CD14-positive monocyte (primary cell): ENCODE measurements around the gene GABRD. TPM values are rescaled to one million over a fixed set of nuclear protein-coding genes. Genes with fewer than 3 reads are reported as not detected.

Source experiments
- DNase-seq, 3 donors: peaks; one replicate each; pipeline ENCODE4 v3.0.0-alpha.2; 2011 to 2022
- H2AFZ ChIP-seq: 2 replicates; pipeline ENCODE4 v1.6.0; 2012; ENCODE audit warnings: mild to moderate bottlenecking, low read depth, low read length, inconsistent platforms; ENCODE audit not compliant: insufficient read depth, poor library complexity, severe bottlenecking
- H3K27ac ChIP-seq, 2 donors: 1 replicate in 1 of 2; 2 replicates in 1 of 2; pipeline ENCODE4 v1.5.1; 2012 to 2013; ENCODE audit warnings: low read length in 2 of 2, control low read depth in 1 of 2, inconsistent platforms in 1 of 2, low read depth in 1 of 2, mild to moderate bottlenecking in 1 of 2
- H3K27me3 ChIP-seq, 2 donors: one replicate each; pipeline versions ENCODE4 v1.6.0 to v1.6.1; 2011 to 2013; ENCODE audit warnings: low read length in 2 of 2; ENCODE audit not compliant: control insufficient read depth in 2 of 2, insufficient read depth in 2 of 2
- H3K36me3 ChIP-seq, 2 donors: replicated peaks in 1 of 2; 1 replicate in 1 of 2; 2 replicates in 1 of 2; pipeline versions ENCODE4 v1.5.1 to v1.6.1; 2012 to 2013; ENCODE audit warnings: low read length in 2 of 2, control low read depth in 1 of 2, inconsistent platforms in 1 of 2, mild to moderate bottlenecking in 1 of 2; ENCODE audit not compliant: insufficient read depth in 2 of 2, control insufficient read depth in 1 of 2
- H3K4me1 ChIP-seq, 2 donors: 1 replicate in 1 of 2; 2 replicates in 1 of 2; pipeline versions ENCODE4 v1.5.1 to v1.6.1; 2012 to 2013; ENCODE audit warnings: low read length in 2 of 2, control low read depth in 1 of 2, inconsistent platforms in 1 of 2, mild to moderate bottlenecking in 1 of 2, moderate library complexity in 1 of 2; ENCODE audit not compliant: insufficient read depth in 2 of 2, control insufficient read depth in 1 of 2
- H3K4me2 ChIP-seq: replicated peaks from 2 replicates; pipeline ENCODE3; 2012; ENCODE audit warnings: low read length, moderate library complexity, mild to moderate bottlenecking; ENCODE audit not compliant: poor library complexity, severe bottlenecking; ENCODE audit errors: extremely low read depth
- H3K4me3 ChIP-seq, 3 experiments: fragments of 200-600 bp in 1 of 3; sonication (generic) in 1 of 3; replicated peaks in 1 of 3; 1 replicate in 2 of 3; 2 replicates in 1 of 3; pipeline ENCODE4 v1.5.1; 2011 to 2013; ENCODE audit warnings: low read length in 3 of 3, mild to moderate bottlenecking in 3 of 3, control low read depth in 2 of 3, low read depth in 2 of 3, inconsistent platforms in 1 of 3, moderate library complexity in 1 of 3
- H3K79me2 ChIP-seq: 2 replicates; pipeline ENCODE4 v1.6.0; 2012; ENCODE audit warnings: mild to moderate bottlenecking, control low read depth, inconsistent platforms, low read length, moderate library complexity; ENCODE audit not compliant: insufficient read depth
- H3K9ac ChIP-seq: 2 replicates; pipeline ENCODE4 v1.6.0; 2017; ENCODE audit warnings: low read length, mild to moderate bottlenecking; ENCODE audit not compliant: insufficient read depth, poor library complexity, severe bottlenecking
- H3K9me3 ChIP-seq, 2 donors: replicated peaks in 1 of 2; 1 replicate in 1 of 2; 2 replicates in 1 of 2; pipeline versions ENCODE4 v1.5.1 to v1.6.1; 2012 to 2013; ENCODE audit warnings: low read length in 2 of 2, control low read depth in 1 of 2; ENCODE audit not compliant: control insufficient read depth in 1 of 2, insufficient read depth in 1 of 2
- H4K20me1 ChIP-seq: 2 replicates; pipeline ENCODE4 v1.6.0; 2012; ENCODE audit warnings: mild to moderate bottlenecking, low read length, control low read depth, moderate library complexity; ENCODE audit not compliant: insufficient read depth
- H3K27ac Mint-ChIP-seq, 7 donors: one replicate each; pipeline ENCODE4 v1.8.0; 2020; ENCODE audit warnings: mild to moderate bottlenecking in 7 of 7, mixed read lengths in 7 of 7, moderate library complexity in 6 of 7, inconsistent platforms in 2 of 7
- H3K27me3 Mint-ChIP-seq, 3 donors: one replicate each; pipeline ENCODE4 v1.8.0; 2021 to 2022; ENCODE audit warnings: low read depth in 3 of 3, mild to moderate bottlenecking in 3 of 3, mixed read lengths in 3 of 3, moderate library complexity in 3 of 3, inconsistent platforms in 1 of 3
- H3K36me3 Mint-ChIP-seq, 2 donors: one replicate each; pipeline ENCODE4 v1.8.0; 2020; ENCODE audit warnings: mixed read lengths in 2 of 2, inconsistent platforms in 1 of 2, mild to moderate bottlenecking in 1 of 2
- H3K4me1 Mint-ChIP-seq: one replicate; pipeline ENCODE4 v1.8.0; 2020; ENCODE audit warnings: mild to moderate bottlenecking, mixed read lengths
- H3K4me3 Mint-ChIP-seq, 2 donors: one replicate each; pipeline ENCODE4 v1.8.0; 2020; ENCODE audit warnings: mild to moderate bottlenecking in 2 of 2, mixed read lengths in 2 of 2, moderate library complexity in 1 of 2
- H3K9me3 Mint-ChIP-seq, 7 donors: one replicate each; pipeline ENCODE4 v1.8.0; 2020 to 2022; ENCODE audit warnings: mixed read lengths in 7 of 7, mild to moderate bottlenecking in 6 of 7, moderate library complexity in 6 of 7, inconsistent platforms in 2 of 7
- WGBS: methylation state at CpG from one replicate; pipeline ENCODE4 v1.1.5; 2013; ENCODE audit warnings: missing lambda C conversion rate; ENCODE audit not compliant: insufficient coverage; 5-methylcytosine and 5-hydroxymethylcytosine counted together
- intact Hi-C, 2 donors: fragments of 100-400 bp; cut with micrococcal nuclease; formaldehyde crosslinking; loops; one replicate each; pipeline versions ENCODE4 v1.15.0 to v1.15.1; 2023
- polyA plus RNA-seq, 3 donors: library from polyadenylated mRNA; depleted of rRNA in 1 of 3; unstranded in 2 of 3; stranded (reverse) in 1 of 3; fragments of 300-500 nt in 2 of 3; fragments of >200 nt in 1 of 3; fragmentation: Illumina TruSeq in 2 of 3; gene quantifications; 1 replicate in 2 of 3; 2 replicates in 1 of 3; pipeline ENCODE4 v1.2.3, GENCODE V29; 2012 to 2021
- TF ChIP-seq, protein P1 (sequence below): fragments of 200-600 bp; IDR thresholded peaks from one replicate; pipeline ENCODE4 v1.8.0; 2022; ENCODE audit warnings: antibody characterized with exemption, mild to moderate bottlenecking

Gene GABRD
- polyA plus RNA-seq, 3 donors: not detected

DNA sequence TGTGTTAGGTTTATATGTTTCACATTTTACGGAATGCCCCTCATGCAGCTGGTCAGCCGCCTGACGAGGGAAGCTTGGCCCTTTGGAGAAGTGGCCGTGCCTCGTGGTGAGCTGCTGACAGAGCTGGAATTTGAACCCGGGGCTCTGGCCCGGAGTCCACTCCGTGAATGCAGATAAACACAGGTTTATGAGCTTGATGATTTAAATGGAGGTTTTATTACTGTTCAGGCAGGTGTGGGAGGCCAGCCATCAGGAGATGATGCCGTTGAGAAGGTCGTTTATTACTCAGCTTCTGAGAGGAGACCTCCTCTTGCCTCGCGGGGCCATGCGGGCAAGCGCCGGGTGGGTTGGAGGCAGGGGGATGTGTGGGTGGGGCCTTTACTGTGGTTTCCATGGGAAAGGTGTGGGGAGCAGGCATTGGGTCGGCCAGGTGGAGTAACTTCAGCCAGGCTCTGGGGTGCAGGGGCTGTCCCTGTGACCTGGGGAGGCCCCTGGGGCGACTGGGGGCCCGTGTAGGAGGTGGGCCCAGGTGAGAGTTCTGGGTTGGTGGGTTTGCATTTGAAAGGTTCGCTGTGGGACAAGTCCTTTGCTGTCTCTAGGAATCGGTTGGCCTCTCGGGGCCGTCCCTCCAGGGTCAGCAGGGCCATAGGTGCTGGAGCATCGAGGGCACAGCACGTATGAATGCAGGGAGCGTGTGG, 53.1 kb downstream of the GABRD start:
- no peaks in the 10 kb centered on the region for H3K79me2 ChIP-seq
- H3K4me3 ChIP-seq: no peak overlapping the region
- 91% methylated on average over 16 of the region's 25 CpGs for WGBS
- no peaks in the 10 kb centered on the region for H4K20me1 ChIP-seq
- Mint-ChIP-seq H3K36me3 (no peaks in the 10 kb centered on the region), H3K27ac (no peak overlapping the region), H3K4me3 (no peak overlapping the region), H3K4me1 (no peaks in the 10 kb centered on the region), H3K27me3 (peaks cover 0 to 5% (median 0%) of the 10 kb centered on the region in 3 donors), H3K9me3 (peaks cover 0 to 8% (median 5%) of the 10 kb centered on the region in 7 donors)
- no peak overlapping the region for H3K4me2 ChIP-seq
- H3K27me3 ChIP-seq: no peaks in the 10 kb centered on the region
- intact Hi-C loops: no loop called here
- TF ChIP-seq, protein P1, sequence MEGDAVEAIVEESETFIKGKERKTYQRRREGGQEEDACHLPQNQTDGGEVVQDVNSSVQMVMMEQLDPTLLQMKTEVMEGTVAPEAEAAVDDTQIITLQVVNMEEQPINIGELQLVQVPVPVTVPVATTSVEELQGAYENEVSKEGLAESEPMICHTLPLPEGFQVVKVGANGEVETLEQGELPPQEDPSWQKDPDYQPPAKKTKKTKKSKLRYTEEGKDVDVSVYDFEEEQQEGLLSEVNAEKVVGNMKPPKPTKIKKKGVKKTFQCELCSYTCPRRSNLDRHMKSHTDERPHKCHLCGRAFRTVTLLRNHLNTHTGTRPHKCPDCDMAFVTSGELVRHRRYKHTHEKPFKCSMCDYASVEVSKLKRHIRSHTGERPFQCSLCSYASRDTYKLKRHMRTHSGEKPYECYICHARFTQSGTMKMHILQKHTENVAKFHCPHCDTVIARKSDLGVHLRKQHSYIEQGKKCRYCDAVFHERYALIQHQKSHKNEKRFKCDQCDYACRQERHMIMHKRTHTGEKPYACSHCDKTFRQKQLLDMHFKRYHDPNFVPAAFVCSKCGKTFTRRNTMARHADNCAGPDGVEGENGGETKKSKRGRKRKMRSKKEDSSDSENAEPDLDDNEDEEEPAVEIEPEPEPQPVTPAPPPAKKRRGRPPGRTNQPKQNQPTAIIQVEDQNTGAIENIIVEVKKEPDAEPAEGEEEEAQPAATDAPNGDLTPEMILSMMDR: no peak
- no peak for DNase-seq
- peaks cover 0 to under 1% of the 10 kb centered on the region in 2 donors for H3K9me3 ChIP-seq
- no peak overlapping the region for H3K9ac ChIP-seq
- H3K27ac ChIP-seq: no peak overlapping the region
- no peaks in the 10 kb centered on the region for H3K36me3 ChIP-seq
- no peak overlapping the region for H2AFZ ChIP-seq
- H3K4me1 ChIP-seq: no peaks in the 10 kb centered on the region

DNA sequence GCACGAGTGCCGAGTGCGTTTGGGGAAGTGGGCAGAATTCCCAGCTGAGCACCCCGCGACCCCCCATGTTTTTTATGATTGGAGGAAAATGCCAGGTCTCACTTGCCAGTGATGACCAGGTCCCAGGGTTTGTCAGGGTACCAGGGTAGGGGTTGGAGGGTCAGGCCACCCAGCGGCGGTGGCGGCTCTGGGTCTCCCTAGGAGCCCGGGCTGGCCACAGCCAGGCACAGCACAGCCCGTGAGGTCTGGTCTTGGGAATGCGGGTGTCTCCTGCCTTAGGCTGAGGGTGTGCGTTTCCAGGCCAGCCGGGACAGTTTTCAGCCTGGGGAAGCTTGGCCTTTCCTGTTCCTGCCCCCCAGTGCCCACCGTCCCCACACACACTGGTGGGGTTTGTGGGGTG, 53.7 kb downstream of the GABRD start:
- intact Hi-C loops: no loop called here
- H3K4me3 ChIP-seq: no peak overlapping the region
- H3K9ac ChIP-seq: no peak overlapping the region
- H3K4me2 ChIP-seq: no peak overlapping the region
- H3K27me3 ChIP-seq: no peaks in the 10 kb centered on the region
- no peaks in the 10 kb centered on the region for H3K79me2 ChIP-seq
- no peak for DNase-seq
- Mint-ChIP-seq H3K36me3 (no peaks in the 10 kb centered on the region), H3K4me3 (no peak overlapping the region), H3K27ac (no peak overlapping the region), H3K27me3 (peaks cover 0 to 5% (median 0%) of the 10 kb centered on the region in 3 donors), H3K4me1 (no peaks in the 10 kb centered on the region), H3K9me3 (peaks cover 2 to 11% (median 8%) of the 10 kb centered on the region in 7 donors)
- H3K27ac ChIP-seq: no peak overlapping the region
- WGBS: 100% methylated on average over 5 of the region's 14 CpGs
- H2AFZ ChIP-seq: no peak overlapping the region
- no peaks in the 10 kb centered on the region for H3K4me1 ChIP-seq
- H3K36me3 ChIP-seq: no peaks in the 10 kb centered on the region
- TF ChIP-seq, protein P1: no peak
- H3K9me3 ChIP-seq: peaks cover 2 to 7% of the 10 kb centered on the region in 2 donors
- H4K20me1 ChIP-seq: no peaks in the 10 kb centered on the region
